Activated CD4-positive, alpha-beta T cell treated with anti-CD3 and anti-CD28 coated beads, Interleukin-2, amount 10 ng/mL, durations not matched to agents 24 days and 14 days (primary cell): ENCODE results near the gene CYTH4. TPM values are rescaled to one million over a fixed set of nuclear protein-coding genes. Genes with fewer than 3 reads are reported as not detected.

Experiments used
- DNase-seq: peaks from one replicate; pipeline ENCODE4 v3.0.0; 2022
- H3K27ac Mint-ChIP-seq: one replicate; pipeline ENCODE4 v1.8.0; 2022; ENCODE audit warnings: mild to moderate bottlenecking, mixed read lengths
- H3K27me3 Mint-ChIP-seq: one replicate; pipeline ENCODE4 v1.8.0; 2022; ENCODE audit warnings: mixed read lengths
- H3K36me3 Mint-ChIP-seq: one replicate; pipeline ENCODE4 v1.8.0; 2022; ENCODE audit warnings: low read depth, mild to moderate bottlenecking, mixed read lengths
- H3K4me1 Mint-ChIP-seq: one replicate; pipeline ENCODE4 v1.8.0; 2021; ENCODE audit warnings: mixed read lengths
- H3K4me3 Mint-ChIP-seq: one replicate; pipeline ENCODE4 v1.8.0; 2022; ENCODE audit warnings: mild to moderate bottlenecking, moderate library complexity, mixed read lengths
- H3K9me3 Mint-ChIP-seq: one replicate; pipeline ENCODE4 v1.8.0; 2021; ENCODE audit warnings: mixed read lengths
- intact Hi-C: fragments of 100-400 bp; cut with micrococcal nuclease; formaldehyde crosslinking; loops from one replicate; pipeline ENCODE4 v1.15.1; 2023
- total RNA-seq: library from RNA; stranded (reverse); gene quantifications from 2 replicates; pipeline ENCODE4 v1.2.3, GENCODE V29; 2022

CYTH4 gene
- total RNA-seq, 1 donor from 2014 or later = 44.9 TPM

DNA sequence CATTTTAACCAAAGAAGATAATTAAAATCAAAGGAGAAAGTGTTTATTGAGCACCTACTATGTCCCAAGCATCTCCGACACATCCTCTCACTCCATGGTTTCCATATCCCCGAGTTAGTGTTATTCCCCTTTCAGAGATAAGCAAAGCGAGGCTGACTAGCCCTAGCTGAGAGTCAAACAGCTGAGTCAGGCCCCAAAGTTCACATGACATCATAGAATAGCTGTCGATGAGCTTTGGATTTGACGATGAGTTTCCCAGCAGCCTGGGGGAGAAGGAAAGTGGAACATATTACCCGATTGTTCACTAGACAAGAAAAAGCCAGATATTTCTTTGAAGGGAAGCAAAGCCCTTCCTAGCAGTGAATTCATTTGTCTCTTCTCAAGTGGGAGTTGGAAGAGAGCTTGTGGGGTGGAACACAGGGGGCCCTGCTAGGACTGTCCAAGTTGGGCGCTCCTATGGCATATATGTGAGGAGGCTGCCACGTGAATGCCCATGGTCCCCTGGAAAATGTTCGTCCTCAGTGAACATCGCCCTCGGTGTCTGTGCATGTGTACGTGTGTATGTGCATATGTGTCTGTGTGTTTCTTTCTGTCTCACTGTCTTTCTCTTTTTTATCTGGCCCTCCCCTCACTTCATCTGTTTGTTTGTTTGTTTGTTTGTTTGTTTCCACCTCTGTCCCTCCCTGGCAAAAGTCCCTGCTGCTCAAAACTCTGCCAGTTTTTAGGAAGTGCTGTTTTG is 493 bp upstream of the CYTH4 start:
- H3K9me3 Mint-ChIP-seq = no peaks in the 10 kb centered on the region
- peak overlapping the region; percentile 92 for H3K4me3 Mint-ChIP-seq
- intact Hi-C loops = loop anchor here (1.0 to 2.0 kb wide), 3 partner anchors 9 to 51 kb away; no protein-coding TSS in a partner anchor
- peak overlapping the region; percentile 99 for H3K27ac Mint-ChIP-seq
- H3K27me3 Mint-ChIP-seq = no peaks in the 10 kb centered on the region
- peaks cover 22% of the 10 kb centered on the region for H3K36me3 Mint-ChIP-seq
- H3K4me1 Mint-ChIP-seq = peaks cover 58% of the 10 kb centered on the region
- DNase-seq = no peak

DNA sequence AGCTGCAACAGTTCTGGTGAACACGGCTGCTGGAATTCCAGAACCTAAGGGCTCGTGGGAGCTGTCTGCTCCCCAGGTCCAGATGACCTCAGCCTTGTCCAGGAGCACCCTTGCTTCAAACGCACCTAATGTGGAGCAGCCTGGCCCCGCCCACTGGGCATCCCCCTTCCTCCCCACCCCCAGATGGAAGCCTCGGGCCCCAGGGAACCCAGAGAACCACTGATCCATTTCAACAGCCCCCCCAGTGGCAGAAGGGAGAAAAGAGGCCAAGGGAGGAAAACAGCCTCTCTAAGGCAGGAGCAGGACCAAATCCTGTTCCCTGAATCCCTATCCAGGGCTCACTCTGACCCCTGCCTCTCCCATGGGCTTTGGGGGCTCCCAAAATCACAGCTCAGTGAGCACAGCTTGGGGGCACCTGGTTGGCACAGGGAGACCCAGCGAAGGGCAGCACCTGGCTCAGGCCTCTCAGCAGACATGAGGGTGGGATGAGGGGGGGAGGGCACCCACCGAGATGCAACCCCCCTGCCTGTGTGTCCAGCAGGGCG is 1.2 kb downstream of the CYTH4 start:
- Mint-ChIP-seq H3K4me3 (peak overlapping the region; percentile 92), H3K27ac (peak overlapping the region; percentile 99), H3K27me3 (no peaks in the 10 kb centered on the region), H3K9me3 (no peaks in the 10 kb centered on the region), H3K4me1 (peaks cover 61% of the 10 kb centered on the region), H3K36me3 (peaks cover 34% of the 10 kb centered on the region)
- DNase-seq = peak; percentile 92
- intact Hi-C loops = loop anchor here (2.0 kb wide), 2 partner anchors 41 to 53 kb away; no protein-coding TSS in a partner anchor

DNA sequence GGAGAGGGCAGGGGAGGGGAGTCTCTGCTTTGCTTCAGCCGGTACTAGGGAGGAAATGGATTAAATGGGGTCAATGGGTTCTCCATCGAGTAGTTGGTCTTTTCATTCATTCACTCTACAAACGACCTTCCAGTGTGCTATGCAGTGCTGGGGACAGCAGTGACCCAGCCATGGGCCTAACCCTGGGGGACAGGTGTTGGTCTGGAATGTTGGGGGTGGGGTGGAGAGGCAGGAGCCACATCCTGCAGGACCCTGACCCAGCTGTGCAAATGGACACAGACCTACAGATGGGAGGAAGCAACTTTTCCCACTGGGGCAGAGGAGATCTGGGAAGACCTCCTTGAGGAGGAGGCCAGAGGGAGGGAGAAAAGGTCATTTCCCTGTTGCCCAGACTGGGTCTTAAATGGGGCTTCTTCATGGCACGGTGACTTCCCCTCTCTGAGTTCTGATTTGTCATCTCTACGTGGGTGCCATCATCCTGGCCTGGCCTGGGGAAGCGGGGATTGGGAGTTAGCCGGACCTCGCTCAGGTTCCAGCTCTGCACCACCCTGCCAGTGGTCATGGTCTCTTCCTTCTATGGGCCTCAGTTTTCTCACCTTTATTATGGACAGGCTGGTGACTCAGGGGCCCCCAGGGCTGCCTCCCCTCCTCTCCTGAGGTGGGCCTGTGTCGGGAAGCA is 2.0 kb downstream of the CYTH4 start:
- no peaks in the 10 kb centered on the region for H3K27me3 Mint-ChIP-seq
- peak overlapping the region; percentile 99 for H3K27ac Mint-ChIP-seq
- intact Hi-C loops = no loop called here
- DNase-seq = no peak
- peaks cover 69% of the 10 kb centered on the region for H3K4me1 Mint-ChIP-seq
- H3K4me3 Mint-ChIP-seq = peak overlapping the region; percentile 92
- H3K9me3 Mint-ChIP-seq = no peaks in the 10 kb centered on the region
- H3K36me3 Mint-ChIP-seq = peaks cover 42% of the 10 kb centered on the region

DNA sequence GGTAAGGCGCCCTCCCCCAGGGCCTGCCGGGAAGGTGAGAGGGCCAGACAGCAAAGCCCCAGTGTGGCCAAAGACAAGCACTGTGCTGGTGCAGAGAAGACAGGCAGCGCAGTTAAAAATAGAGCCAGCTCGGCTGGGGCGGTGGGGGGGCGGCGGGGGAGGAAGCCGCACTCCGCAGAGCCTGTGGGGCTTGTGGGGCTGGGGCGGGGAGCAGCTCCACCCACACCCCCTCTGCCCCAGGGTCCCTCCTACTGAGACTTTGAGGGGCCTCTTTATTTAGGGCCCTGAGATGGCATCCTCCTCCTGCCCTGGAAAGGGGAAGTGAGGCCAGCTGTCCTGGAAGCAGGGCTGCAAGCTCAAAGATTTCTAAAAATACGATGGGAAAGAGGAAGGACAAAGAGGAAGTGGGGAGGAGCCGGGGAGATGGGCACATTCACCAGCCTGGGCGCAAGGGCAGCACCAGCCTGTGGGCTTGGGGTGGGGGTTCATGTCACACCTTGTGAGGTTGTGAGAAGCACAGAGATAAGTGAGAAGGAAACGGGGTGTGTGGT is 2.6 kb downstream of the CYTH4 start:
- peak overlapping the region; percentile 92 for H3K4me3 Mint-ChIP-seq
- no peaks in the 10 kb centered on the region for H3K9me3 Mint-ChIP-seq
- DNase-seq = peak; percentile 79
- no peaks in the 10 kb centered on the region for H3K27me3 Mint-ChIP-seq
- H3K36me3 Mint-ChIP-seq = peaks cover 49% of the 10 kb centered on the region
- H3K27ac Mint-ChIP-seq = peak overlapping the region; percentile 99
- H3K4me1 Mint-ChIP-seq = peaks cover 69% of the 10 kb centered on the region
- intact Hi-C loops = no loop called here

DNA sequence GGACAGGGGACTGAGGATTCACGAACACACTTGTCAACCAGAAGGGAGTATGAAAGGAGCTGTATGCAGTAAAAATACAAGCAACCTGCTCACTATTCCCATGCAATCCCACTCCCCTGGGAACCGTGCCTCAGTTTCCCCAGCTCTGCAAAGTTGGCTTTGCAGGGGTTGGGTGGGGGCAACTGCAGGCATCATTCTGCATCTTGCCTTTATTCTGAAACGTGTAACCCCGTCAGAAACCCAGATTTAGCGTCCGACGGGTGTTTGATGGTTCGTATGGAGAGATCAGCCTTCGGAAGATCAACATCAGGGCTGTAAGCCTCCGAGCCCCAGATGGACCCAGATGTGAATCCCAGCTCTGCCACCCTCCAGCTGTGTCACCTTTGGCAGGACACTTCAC is 3.6 kb downstream of the CYTH4 start:
- intact Hi-C loops = no loop called here
- Mint-ChIP-seq H3K4me1 (peaks cover 77% of the 10 kb centered on the region), H3K36me3 (peaks cover 59% of the 10 kb centered on the region), H3K4me3 (peak overlapping the region; percentile 53), H3K27ac (peak overlapping the region; percentile 32), H3K27me3 (no peaks in the 10 kb centered on the region), H3K9me3 (no peaks in the 10 kb centered on the region)
- no peak for DNase-seq

DNA sequence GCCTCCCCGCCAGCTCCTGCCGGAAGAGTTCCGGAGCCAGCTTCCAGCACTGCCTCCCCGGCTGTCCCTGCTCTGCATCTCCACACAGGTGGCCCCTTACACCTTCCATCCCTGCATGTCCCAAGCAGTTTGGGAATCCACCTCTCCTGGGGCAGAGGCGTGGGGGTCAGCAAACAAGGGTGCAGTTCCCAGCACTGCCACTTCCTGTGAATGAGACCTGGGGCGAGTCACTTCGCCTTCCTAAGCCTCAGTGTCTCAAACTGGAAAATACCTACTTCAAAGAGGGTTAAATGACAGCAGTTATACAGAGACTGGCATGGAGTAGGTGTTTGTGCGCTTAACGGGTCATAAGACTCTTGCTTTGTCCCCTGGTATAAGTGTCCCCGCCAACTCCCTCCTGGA is 5.2 kb downstream of the CYTH4 start:
- peaks cover 73% of the 10 kb centered on the region for H3K36me3 Mint-ChIP-seq
- no peaks in the 10 kb centered on the region for H3K9me3 Mint-ChIP-seq
- no peak for DNase-seq
- peak overlapping the region; percentile 81 for H3K27ac Mint-ChIP-seq
- H3K4me1 Mint-ChIP-seq = peaks cover 77% of the 10 kb centered on the region
- H3K27me3 Mint-ChIP-seq = no peaks in the 10 kb centered on the region
- peak overlapping the region; percentile 35 for H3K4me3 Mint-ChIP-seq
- intact Hi-C loops = no loop called here

DNA sequence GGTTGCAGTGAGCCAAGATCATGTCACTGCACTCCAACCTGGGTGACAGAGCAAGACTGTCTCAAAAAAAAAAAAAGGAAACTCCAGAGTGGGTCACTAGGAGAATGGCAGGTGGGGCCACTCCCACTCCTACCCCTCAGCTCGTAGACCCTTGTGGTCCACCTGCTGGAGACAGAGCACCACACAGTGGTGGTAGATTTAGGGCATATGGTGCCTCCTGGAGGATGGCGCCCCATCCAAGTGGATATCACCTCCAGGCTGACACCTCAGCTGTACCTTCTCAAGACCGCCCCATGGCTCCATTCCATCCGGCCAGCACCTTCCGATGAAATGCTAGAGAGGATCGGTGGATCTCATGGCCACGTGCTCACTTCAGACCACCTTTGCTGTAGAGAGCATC is 6.2 kb downstream of the CYTH4 start:
- no peak for DNase-seq
- Mint-ChIP-seq H3K4me1 (peaks cover 76% of the 10 kb centered on the region), H3K27me3 (no peaks in the 10 kb centered on the region), H3K27ac (peak overlapping the region; percentile 42), H3K4me3 (no peak overlapping the region), H3K9me3 (no peaks in the 10 kb centered on the region), H3K36me3 (peaks cover 82% of the 10 kb centered on the region)
- intact Hi-C loops = no loop called here

DNA sequence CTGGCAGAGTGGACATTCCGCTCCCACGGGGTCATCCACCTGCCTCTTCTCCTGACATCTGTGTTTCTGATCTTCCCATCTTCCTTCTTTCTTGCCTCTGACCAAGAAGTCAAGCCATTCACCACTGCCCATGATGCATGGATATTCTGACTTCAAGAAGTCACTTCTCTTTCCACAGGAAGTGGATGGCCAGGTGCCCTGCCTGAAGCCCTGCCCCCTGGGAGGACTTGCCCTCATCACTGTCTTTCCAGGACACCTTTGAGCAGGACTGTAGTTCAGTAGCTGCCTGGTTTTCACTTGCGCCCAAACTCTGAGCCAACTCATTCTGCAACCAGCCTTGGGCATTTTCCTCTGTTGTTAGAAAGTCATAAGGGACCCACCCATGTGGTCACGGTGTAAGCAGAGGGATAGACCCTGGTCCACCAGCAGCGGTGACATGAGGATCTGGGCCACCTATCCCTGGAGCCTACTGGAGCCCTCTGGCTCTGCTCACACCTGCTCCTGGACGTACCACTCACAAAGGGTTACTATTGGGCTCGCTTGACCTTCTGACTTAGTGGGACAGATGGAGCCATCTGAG is 6.9 kb downstream of the CYTH4 start:
- Mint-ChIP-seq H3K36me3 (peaks cover 84% of the 10 kb centered on the region), H3K27ac (peak overlapping the region; percentile 31), H3K4me3 (no peak overlapping the region), H3K4me1 (peaks cover 75% of the 10 kb centered on the region), H3K9me3 (no peaks in the 10 kb centered on the region), H3K27me3 (no peaks in the 10 kb centered on the region)
- DNase-seq = no peak
- intact Hi-C loops = no loop called here

DNA sequence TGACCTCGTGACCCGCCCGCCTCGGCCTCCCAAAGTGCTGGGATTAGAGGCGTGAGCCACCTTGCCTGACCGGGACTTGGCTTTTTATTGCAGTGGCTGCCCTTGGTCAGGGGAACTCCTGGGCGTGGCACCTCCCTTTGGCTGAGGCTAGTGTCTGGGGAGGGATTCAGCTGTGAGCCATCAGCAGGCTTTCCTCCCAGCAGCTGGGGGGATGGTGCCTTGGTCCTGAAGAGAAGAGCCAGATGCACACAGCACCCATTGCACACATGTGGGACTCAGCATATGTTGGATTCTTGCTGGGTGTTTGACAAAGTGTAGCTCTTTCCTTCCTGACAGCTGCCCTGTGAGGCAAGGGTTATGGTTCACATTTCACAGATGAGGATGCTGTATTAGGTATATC is 8.4 kb downstream of the CYTH4 start:
- intact Hi-C loops = no loop called here
- no peak for DNase-seq
- Mint-ChIP-seq H3K36me3 (peaks cover 88% of the 10 kb centered on the region), H3K4me3 (no peak overlapping the region), H3K9me3 (no peaks in the 10 kb centered on the region), H3K27me3 (no peaks in the 10 kb centered on the region), H3K4me1 (peaks cover 78% of the 10 kb centered on the region), H3K27ac (no peak overlapping the region)

DNA sequence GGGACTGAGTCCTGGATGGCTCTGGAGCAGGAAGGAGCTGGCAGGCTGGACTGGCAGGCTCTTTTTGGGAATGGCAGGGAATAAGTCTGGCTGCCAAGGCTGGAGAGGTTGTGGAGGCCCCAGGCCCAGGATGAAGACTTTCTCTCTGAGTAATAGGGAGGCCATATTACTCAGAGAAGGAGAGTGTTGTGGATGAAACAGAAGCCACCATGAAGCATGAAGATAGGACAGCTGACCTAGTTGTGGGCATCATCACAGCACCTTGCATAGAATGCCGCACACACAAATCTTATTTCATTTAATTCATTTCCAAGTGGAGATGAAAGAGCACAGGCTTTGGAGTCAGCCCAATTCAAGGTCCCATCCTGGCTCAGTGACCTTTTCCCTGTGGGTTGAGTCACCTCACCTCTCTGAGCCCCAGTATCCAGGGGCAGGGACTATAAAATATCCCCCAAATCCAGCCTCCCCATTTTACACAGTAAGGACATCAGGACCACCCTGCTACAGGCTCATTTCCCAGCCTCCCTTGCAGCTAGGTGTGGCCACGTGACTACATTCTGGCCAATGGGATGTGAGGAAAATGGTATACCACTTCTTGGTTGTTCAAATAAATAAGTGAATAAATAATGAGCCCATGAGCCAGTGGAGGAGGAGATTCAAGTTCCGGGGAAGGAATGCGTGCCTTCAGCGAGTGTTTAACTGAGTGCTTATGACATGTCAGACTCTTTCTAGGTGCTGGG is 9.4 kb downstream of the CYTH4 start:
- Mint-ChIP-seq H3K4me3 (no peak overlapping the region), H3K27ac (peak overlapping the region; percentile 37), H3K4me1 (peaks cover 76% of the 10 kb centered on the region), H3K27me3 (no peaks in the 10 kb centered on the region), H3K36me3 (peaks cover 84% of the 10 kb centered on the region), H3K9me3 (no peaks in the 10 kb centered on the region)
- intact Hi-C loops = no loop called here
- no peak for DNase-seq

DNA sequence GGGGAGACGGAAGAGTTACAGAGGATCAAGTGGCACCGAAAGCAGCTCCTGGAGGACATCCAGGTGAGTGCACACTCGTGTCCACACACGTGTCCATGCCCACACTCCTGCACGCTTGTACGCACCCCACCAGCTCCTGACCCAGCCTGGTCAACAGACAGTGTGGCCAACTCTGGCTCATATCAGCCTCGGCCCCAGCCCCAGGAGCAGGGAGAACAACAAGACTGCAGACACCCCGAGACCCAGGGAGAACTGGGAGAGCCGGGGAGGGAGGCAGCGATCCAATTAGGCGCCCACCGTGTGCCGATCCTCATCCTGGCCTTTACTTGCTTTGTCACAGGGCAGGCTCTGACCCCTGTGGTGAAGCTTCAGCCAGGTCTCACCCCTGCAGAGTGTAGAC is 10.3 kb downstream of the CYTH4 start:
- DNase-seq = no peak
- intact Hi-C loops = no loop called here
- Mint-ChIP-seq H3K36me3 (peaks cover 83% of the 10 kb centered on the region), H3K4me1 (peaks cover 70% of the 10 kb centered on the region), H3K9me3 (no peaks in the 10 kb centered on the region), H3K27ac (peak overlapping the region; percentile 13), H3K4me3 (no peak overlapping the region), H3K27me3 (no peaks in the 10 kb centered on the region)

DNA sequence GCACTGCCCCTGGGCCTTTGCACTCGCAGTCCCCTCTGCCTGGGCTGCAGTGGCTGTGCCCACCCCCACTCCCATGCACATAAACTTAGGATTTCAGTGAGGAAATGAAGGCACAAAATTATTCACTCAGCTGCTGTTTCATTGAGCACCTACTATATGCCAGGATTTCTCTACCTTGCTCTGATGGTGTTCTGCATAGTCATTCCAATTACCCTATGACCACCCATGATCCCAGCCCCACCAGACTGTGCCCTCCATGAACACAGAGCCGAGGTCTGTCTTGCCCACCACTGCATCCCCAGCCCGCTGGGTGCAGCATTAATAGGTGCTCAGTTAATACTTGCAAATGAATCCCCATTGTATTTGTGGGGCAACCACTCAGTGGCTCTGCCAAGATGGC is 10.9 kb downstream of the CYTH4 start:
- intact Hi-C loops = no loop called here
- Mint-ChIP-seq H3K27ac (no peak overlapping the region), H3K4me1 (peaks cover 70% of the 10 kb centered on the region), H3K4me3 (no peak overlapping the region), H3K36me3 (peaks cover 82% of the 10 kb centered on the region), H3K9me3 (no peaks in the 10 kb centered on the region), H3K27me3 (no peaks in the 10 kb centered on the region)
- no peak for DNase-seq

DNA sequence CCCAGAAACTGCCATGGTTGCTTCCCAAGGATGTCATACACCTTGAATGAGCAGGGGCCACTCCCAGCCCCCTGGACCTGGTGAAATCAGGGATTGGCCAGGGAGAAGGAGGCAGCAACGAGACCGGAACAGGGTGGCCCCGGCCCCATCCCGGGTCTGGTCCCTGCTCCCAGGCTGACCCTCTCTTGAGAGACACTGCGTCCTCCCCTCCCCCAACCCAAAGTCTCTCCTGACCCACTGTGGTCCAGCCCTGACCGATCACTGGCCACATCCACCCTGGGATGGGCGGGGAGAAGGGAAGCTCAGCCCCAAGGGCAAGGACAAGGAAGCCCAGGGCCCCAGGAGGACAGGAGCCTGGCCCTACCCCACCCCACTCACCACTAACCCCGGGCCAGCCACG is 12.4 kb downstream of the CYTH4 start:
- Mint-ChIP-seq H3K9me3 (no peaks in the 10 kb centered on the region), H3K27me3 (no peaks in the 10 kb centered on the region), H3K4me1 (peaks cover 74% of the 10 kb centered on the region), H3K36me3 (peaks cover 73% of the 10 kb centered on the region), H3K4me3 (no peak overlapping the region), H3K27ac (peak overlapping the region; percentile 67)
- DNase-seq = no peak
- intact Hi-C loops = no loop called here
